Thyroid gland (tissue), 4 donors: ENCODE measurements around the gene SERF2. TPM values are rescaled to one million over a fixed set of nuclear protein-coding genes. Genes with fewer than 3 reads are reported as not detected.
A peak's percentile ranks its signal among the peaks of the same experiment; 100 is the strongest.

Experiments
- DNase-seq, 2 donors: peaks; one replicate each; pipeline ENCODE4 v3.0.0-alpha.2; 2019
- H3K27ac ChIP-seq, 3 donors: fragments of 200-600 bp; sonication (generic); 1 replicate in 2 of 3; 2 replicates in 1 of 3; pipeline ENCODE4 v1.5.1; 2016 to 2019; ENCODE audit warnings: mild to moderate bottlenecking in 1 of 3, moderate library complexity in 1 of 3
- H3K27me3 ChIP-seq: fragments of 200-600 bp; sonication (generic); one replicate; pipeline ENCODE4 v1.5.1; 2019
- H3K36me3 ChIP-seq, 2 donors: fragments of 200-600 bp; sonication (generic); one replicate each; pipeline ENCODE4 v1.5.1; 2016 to 2019
- H3K4me1 ChIP-seq, 2 donors: fragments of 200-600 bp; sonication (generic); one replicate each; pipeline ENCODE4 v1.5.1; 2017 to 2019
- H3K4me3 ChIP-seq, 3 donors: fragments of 200-600 bp; sonication (generic); replicated peaks in 1 of 3; 1 replicate in 2 of 3; 2 replicates in 1 of 3; pipeline ENCODE4 v1.5.1; 2016; ENCODE audit warnings: mild to moderate bottlenecking in 1 of 3
- H3K9me3 ChIP-seq: fragments of 200-600 bp; sonication (generic); one replicate; pipeline ENCODE4 v1.5.1; 2017
- POLR2A ChIP-seq, 2 donors: fragments of 450-650 bp; IDR thresholded peaks; one replicate each; pipeline ENCODE4 v1.6.1; 2017; ENCODE audit warnings: antibody characterized with exemption in 2 of 2, mild to moderate bottlenecking in 2 of 2, moderate library complexity in 1 of 2
- WGBS, 2 donors: methylation state at CpG; one replicate each; pipeline ENCODE4 v1.1.5; 2017; 5-methylcytosine and 5-hydroxymethylcytosine counted together
- intact Hi-C: fragments of 100-400 bp; cut with DNase I; formaldehyde crosslinking; loops from one replicate; pipeline ENCODE4 v1.15.1; 2023
- total RNA-seq, 4 donors: library from RNA; depleted of rRNA; stranded (reverse); fragments of >200 nt; gene quantifications; one replicate each; pipeline ENCODE4 v1.2.3, GENCODE V29; 2016
- TF ChIP-seq, protein P1 (sequence below), 6 experiments: fragments of 200-600 bp in 3 of 6; fragments of 450-650 bp in 3 of 6; sonication (generic) in 3 of 6; IDR thresholded peaks; one replicate each; pipeline ENCODE4 v1.5.1; 2016 to 2019; ENCODE audit warnings: antibody characterized with exemption in 6 of 6, mild to moderate bottlenecking in 2 of 6, inconsistent platforms in 1 of 6, moderate library complexity in 1 of 6

SERF2 gene
- total RNA-seq, 4 donors from 2014 or later, result 331 to 1,163 (median 700) TPM

- TF ChIP-seq POLR2A (IDR thresholded peaks at IDR 0.05), result no peak
- TF ChIP-seq, protein P1, sequence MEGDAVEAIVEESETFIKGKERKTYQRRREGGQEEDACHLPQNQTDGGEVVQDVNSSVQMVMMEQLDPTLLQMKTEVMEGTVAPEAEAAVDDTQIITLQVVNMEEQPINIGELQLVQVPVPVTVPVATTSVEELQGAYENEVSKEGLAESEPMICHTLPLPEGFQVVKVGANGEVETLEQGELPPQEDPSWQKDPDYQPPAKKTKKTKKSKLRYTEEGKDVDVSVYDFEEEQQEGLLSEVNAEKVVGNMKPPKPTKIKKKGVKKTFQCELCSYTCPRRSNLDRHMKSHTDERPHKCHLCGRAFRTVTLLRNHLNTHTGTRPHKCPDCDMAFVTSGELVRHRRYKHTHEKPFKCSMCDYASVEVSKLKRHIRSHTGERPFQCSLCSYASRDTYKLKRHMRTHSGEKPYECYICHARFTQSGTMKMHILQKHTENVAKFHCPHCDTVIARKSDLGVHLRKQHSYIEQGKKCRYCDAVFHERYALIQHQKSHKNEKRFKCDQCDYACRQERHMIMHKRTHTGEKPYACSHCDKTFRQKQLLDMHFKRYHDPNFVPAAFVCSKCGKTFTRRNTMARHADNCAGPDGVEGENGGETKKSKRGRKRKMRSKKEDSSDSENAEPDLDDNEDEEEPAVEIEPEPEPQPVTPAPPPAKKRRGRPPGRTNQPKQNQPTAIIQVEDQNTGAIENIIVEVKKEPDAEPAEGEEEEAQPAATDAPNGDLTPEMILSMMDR (IDR thresholded peaks at IDR 0.05), result no peak
- Histone ChIP-seq H3K27me3 (no peaks in the 10 kb centered on the region), H3K27ac (peak overlapping the region in 2 of 3 donors; percentile 4 to 92), H3K36me3 (peaks cover 16 to 19% of the 10 kb centered on the region in 2 donors), H3K9me3 (no peaks in the 10 kb centered on the region), H3K4me1 (peaks cover 23 to 46% of the 10 kb centered on the region in 2 donors), H3K4me3 (no peak overlapping the region)
- 83 to 86% methylated on average over 9 of the region's 9 CpGs for WGBS, 2 donors
- intact Hi-C loops, result no loop called here
- DNase-seq, result no peak
Observed at GRCh38 chr15:43794269-43795037, 2.3 kb downstream of the SERF2 start.

- Histone ChIP-seq H3K9me3 (no peaks in the 10 kb centered on the region), H3K4me3 (no peak overlapping the region), H3K36me3 (peaks cover 18 to 19% of the 10 kb centered on the region in 2 donors), H3K27me3 (no peaks in the 10 kb centered on the region), H3K4me1 (peaks cover 28 to 53% of the 10 kb centered on the region in 2 donors), H3K27ac (peak overlapping the region in 1 of 3 donors; percentile 92)
- WGBS, 2 donors, result 91 to 93% methylated on average over 2 of the region's 2 CpGs
- intact Hi-C loops, result no loop called here
- no peak for TF ChIP-seq POLR2A (IDR thresholded peaks at IDR 0.05)
- TF ChIP-seq, protein P1 (IDR thresholded peaks at IDR 0.05), result no peak
- DNase-seq, result no peak
Observed at GRCh38 chr15:43795197-43795596, 3.1 kb downstream of the SERF2 start.

- DNase-seq, result no peak
- peaks cover 18 to 19% of the 10 kb centered on the region in 2 donors for H3K36me3 ChIP-seq
- intact Hi-C loops, result no loop called here
- H3K4me1 ChIP-seq, result peaks cover 32 to 54% of the 10 kb centered on the region in 2 donors
- no peaks in the 10 kb centered on the region for H3K9me3 ChIP-seq
- H3K4me3 ChIP-seq, result no peak overlapping the region
- H3K27ac ChIP-seq, result no peak overlapping the region
- no peaks in the 10 kb centered on the region for H3K27me3 ChIP-seq
- no peak for TF ChIP-seq POLR2A (IDR thresholded peaks at IDR 0.05)
- TF ChIP-seq, protein P1 (IDR thresholded peaks at IDR 0.05), result no peak
Observed at GRCh38 chr15:43795997-43796396, 3.9 kb downstream of the SERF2 start.

- Histone ChIP-seq H3K4me3 (no peak overlapping the region), H3K36me3 (peaks cover 18 to 19% of the 10 kb centered on the region in 2 donors), H3K27ac (no peak overlapping the region), H3K4me1 (peaks cover 36 to 59% of the 10 kb centered on the region in 2 donors), H3K9me3 (no peaks in the 10 kb centered on the region), H3K27me3 (no peaks in the 10 kb centered on the region)
- intact Hi-C loops, result no loop called here
- no peak for TF ChIP-seq POLR2A (IDR thresholded peaks at IDR 0.05)
- TF ChIP-seq, protein P1 (IDR thresholded peaks at IDR 0.05), result no peak
- DNase-seq, result no peak
- WGBS, 2 donors, result 96 to 97% methylated on average over 3 of the region's 3 CpGs
Observed at GRCh38 chr15:43796566-43796965, 4.4 kb downstream of the SERF2 start.

DNA sequence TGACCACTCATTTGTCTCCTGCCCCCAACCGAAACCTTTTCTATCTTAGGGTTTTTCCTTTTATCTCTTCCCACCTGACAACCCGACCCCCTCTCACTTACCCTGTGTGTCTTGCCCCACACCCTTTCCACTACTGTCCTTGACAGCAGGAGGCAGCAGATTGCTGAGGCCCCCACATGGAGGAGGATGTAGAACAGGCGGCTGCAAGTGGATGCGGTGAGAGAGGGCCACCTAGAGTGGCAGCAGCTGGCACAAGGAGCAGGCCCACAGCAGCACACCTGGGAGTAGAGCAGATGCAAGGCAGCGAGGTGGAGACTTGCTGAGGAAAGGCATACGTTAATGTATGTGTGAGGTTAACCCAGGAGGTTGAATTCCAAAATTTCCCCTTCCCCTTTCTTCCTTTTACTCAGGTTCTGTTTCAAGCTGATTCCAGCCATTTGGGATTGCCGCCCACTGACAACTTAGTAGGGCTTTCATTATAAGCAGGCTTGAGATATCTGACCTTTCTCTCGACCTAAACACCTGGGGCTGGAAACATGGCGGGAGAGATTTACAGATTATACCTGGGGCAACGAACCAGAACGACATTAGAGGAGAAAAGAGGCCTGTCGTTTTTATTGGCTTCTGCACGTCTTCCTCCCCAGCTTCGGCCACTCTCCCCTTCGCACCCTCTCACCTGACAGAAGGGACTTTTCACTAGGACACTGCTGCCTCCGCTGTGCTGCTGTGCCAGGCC, 7.3 kb downstream of the SERF2 start:
- Histone ChIP-seq H3K4me3 (no peak overlapping the region), H3K9me3 (no peaks in the 10 kb centered on the region), H3K36me3 (peaks cover 9 to 11% of the 10 kb centered on the region in 2 donors), H3K4me1 (peaks cover 23 to 45% of the 10 kb centered on the region in 2 donors), H3K27me3 (no peaks in the 10 kb centered on the region), H3K27ac (peak overlapping the region in 2 of 3 donors; percentile 96 to 100)
- TF ChIP-seq, protein P1 (IDR thresholded peaks at IDR 0.05), result no peak
- no peak for TF ChIP-seq POLR2A (IDR thresholded peaks at IDR 0.05)
- DNase-seq, result no peak
- intact Hi-C loops, result no loop called here
- 85 to 86% methylated on average over 16 of the region's 16 CpGs for WGBS, 2 donors
